Neutrophil (primary cell): ENCODE results near the gene RPGRIP1.
A peak's percentile ranks its signal among the peaks of the same experiment; 100 is the strongest.

Experiments used
- H3K27ac ChIP-seq: fragments of 200-600 bp; sonication (generic); 2 replicates; pipeline ENCODE4 v1.5.1; 2016; ENCODE audit warnings: mild to moderate bottlenecking, moderate library complexity
- H3K27me3 ChIP-seq: fragments of 200-600 bp; sonication (generic); 2 replicates; pipeline ENCODE4 v1.6.0; 2016; ENCODE audit warnings: mild to moderate bottlenecking
- H3K36me3 ChIP-seq: fragments of 200-600 bp; sonication (generic); 2 replicates; pipeline ENCODE4 v1.5.1; 2017
- H3K4me1 ChIP-seq, 2 experiments: fragments of 200-600 bp in 1 of 2; sonication (generic) in 1 of 2; 1 replicate in 1 of 2; 2 replicates in 1 of 2; pipeline versions ENCODE4 v1.5.1 to v1.6.1; 2013 to 2016; ENCODE audit warnings: low read depth in 1 of 2, low read length in 1 of 2, mild to moderate bottlenecking in 1 of 2, moderate library complexity in 1 of 2; ENCODE audit not compliant: control insufficient read depth in 1 of 2, insufficient read depth in 1 of 2
- H3K4me3 ChIP-seq, 2 experiments: fragments of 200-600 bp in 1 of 2; sonication (generic) in 1 of 2; 1 replicate in 1 of 2; 2 replicates in 1 of 2; pipeline ENCODE4 v1.5.1; 2013 to 2016; ENCODE audit warnings: low read depth in 1 of 2, low read length in 1 of 2, mild to moderate bottlenecking in 1 of 2, moderate library complexity in 1 of 2
- H3K9me3 ChIP-seq: fragments of 200-600 bp; sonication (generic); 2 replicates; pipeline ENCODE4 v1.5.1; 2016
- CTCF ChIP-seq: fragments of 200-600 bp; sonication (generic); IDR thresholded peaks from 2 replicates; pipeline ENCODE4 v1.5.1; 2016; ENCODE audit warnings: antibody characterized with exemption

RPGRIP1 gene

GRCh38 chr14:21311614-21312013 is 31.7 kb downstream of the RPGRIP1 start:
- peaks cover 30 to 31% of the 10 kb centered on the region in 2 experiments for H3K4me1 ChIP-seq
- H3K27me3 ChIP-seq: no peaks in the 10 kb centered on the region
- H3K4me3 ChIP-seq: no peak overlapping the region
- H3K36me3 ChIP-seq: no peaks in the 10 kb centered on the region
- H3K27ac ChIP-seq: no peak overlapping the region
- no peak for TF ChIP-seq CTCF
- H3K9me3 ChIP-seq: no peaks in the 10 kb centered on the region

- peak overlapping the region; percentile 37 for H3K27ac ChIP-seq
- no peaks in the 10 kb centered on the region for H3K27me3 ChIP-seq
- peaks cover 46 to 48% of the 10 kb centered on the region in 2 experiments for H3K4me1 ChIP-seq
- no peak overlapping the region for H3K4me3 ChIP-seq
- no peaks in the 10 kb centered on the region for H3K9me3 ChIP-seq
- no peaks in the 10 kb centered on the region for H3K36me3 ChIP-seq
- TF ChIP-seq CTCF: no peak
These were observed 33.6 kb downstream of the RPGRIP1 start for GRCh38 chr14:21313512-21313911.

- no peaks in the 10 kb centered on the region for H3K36me3 ChIP-seq
- peak overlapping the region; percentile 89 for H3K27ac ChIP-seq
- H3K4me3 ChIP-seq: no peak overlapping the region
- H3K27me3 ChIP-seq: no peaks in the 10 kb centered on the region
- no peak for TF ChIP-seq CTCF
- peaks cover 65 to 74% of the 10 kb centered on the region in 2 experiments for H3K4me1 ChIP-seq
- no peaks in the 10 kb centered on the region for H3K9me3 ChIP-seq
These were observed 37.5 kb downstream of the RPGRIP1 start for GRCh38 chr14:21317398-21317797.

GRCh38 chr14:21320913-21321312 is 41.0 kb downstream of the RPGRIP1 start:
- no peak for TF ChIP-seq CTCF
- peak overlapping the region; percentile 86 for H3K27ac ChIP-seq
- H3K4me1 ChIP-seq: peaks cover 52 to 63% of the 10 kb centered on the region in 2 experiments
- peaks cover 5% of the 10 kb centered on the region for H3K27me3 ChIP-seq
- H3K4me3 ChIP-seq: peak overlapping the region; percentile 55 to 58
- no peaks in the 10 kb centered on the region for H3K9me3 ChIP-seq
- H3K36me3 ChIP-seq: peaks cover 4% of the 10 kb centered on the region

- Histone ChIP-seq H3K4me1 (peaks cover 36 to 45% of the 10 kb centered on the region in 2 experiments), H3K4me3 (no peak overlapping the region), H3K27me3 (peaks cover 5% of the 10 kb centered on the region), H3K27ac (no peak overlapping the region), H3K36me3 (peaks cover 4% of the 10 kb centered on the region), H3K9me3 (no peaks in the 10 kb centered on the region)
- TF ChIP-seq CTCF: no peak
These were observed 42.8 kb downstream of the RPGRIP1 start for GRCh38 chr14:21322716-21323115.

GRCh38 chr14:21326972-21327371 is 47.1 kb downstream of the RPGRIP1 start:
- H3K36me3 ChIP-seq: peaks cover 4% of the 10 kb centered on the region

More at GRCh38 chr14:21326972-21327371, 47.1 kb downstream of the RPGRIP1 start:
- Histone ChIP-seq H3K4me3 (no peak overlapping the region), H3K27me3 (peaks cover 5% of the 10 kb centered on the region), H3K4me1 (peaks cover 0 to 3% of the 10 kb centered on the region in 2 experiments), H3K9me3 (no peaks in the 10 kb centered on the region), H3K27ac (no peak overlapping the region)
- no peak for TF ChIP-seq CTCF
